DMS79 (cell line): ENCODE results near the gene GJA4.

ENCODE experiments used
- DNase-seq: peaks from one replicate; lab custom pipeline; 2025; lab: John Stamatoyannopoulos, UW

The GJA4 gene

DNA sequence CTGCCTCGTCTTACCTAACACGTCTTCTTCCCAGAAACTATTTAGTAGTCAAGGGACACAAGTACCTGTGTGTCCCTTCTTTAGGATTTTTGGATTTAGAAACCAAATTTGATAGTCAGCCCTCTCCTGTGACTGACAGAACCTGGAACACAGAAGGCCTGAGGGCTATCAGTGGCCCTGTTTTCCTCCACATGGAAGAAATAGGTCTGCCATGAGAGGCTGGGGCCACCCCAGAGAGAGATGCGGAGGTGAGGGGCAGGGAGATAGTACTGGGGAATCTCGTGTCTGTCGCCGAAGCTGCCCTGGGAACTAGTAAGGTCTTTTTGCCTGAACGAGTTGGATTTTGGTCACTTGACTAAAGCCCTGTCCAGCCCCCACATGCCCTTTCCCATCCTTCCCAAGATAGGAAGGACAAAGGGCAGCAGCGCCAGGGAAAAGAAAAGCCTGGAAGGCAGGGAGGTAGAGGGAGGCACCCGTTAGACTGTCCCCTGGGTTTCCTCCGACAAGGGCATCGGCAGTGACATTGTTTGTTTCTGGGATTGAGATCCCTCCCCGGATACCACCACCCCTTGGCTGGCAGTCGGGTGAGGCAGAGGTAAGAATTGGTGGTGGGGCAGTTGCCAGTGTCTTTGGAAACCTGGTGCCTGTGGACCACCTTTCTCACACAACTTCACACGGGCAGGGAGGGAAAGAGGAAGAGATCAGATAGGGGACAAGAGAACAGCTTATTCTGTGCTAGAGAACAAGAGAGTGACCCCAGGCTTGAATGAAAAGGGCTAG is 46.9 kb downstream of the GJA4 start:
- DNase-seq = no peak

GRCh38 chr1:34840426-34840825 is 47.6 kb downstream of the GJA4 start:
- no peak for DNase-seq

- no peak for DNase-seq
Observed at GRCh38 chr1:34842073-34842472, 49.3 kb downstream of the GJA4 start.

GRCh38 chr1:34842952-34843371 is 50.2 kb downstream of the GJA4 start:
- no peak for DNase-seq

GRCh38 chr1:34843392-34844251 is 50.8 kb downstream of the GJA4 start:
- DNase-seq = no peak

GRCh38 chr1:34844252-34844634 is 51.4 kb downstream of the GJA4 start:
- no peak for DNase-seq
